A549 (cell line): Measurements from ENCODE around the gene FCER1G. TPM values are rescaled to one million over a fixed set of nuclear protein-coding genes. Genes with fewer than 3 reads are reported as not detected.
"Not testable (repeated sequence)": the region's sequence is repeated elsewhere in the genome, so short reads cannot be mapped to it uniquely, and the experiment has no call there.

Source experiments
- ATAC-seq, 2 experiments: fragments of 200-7000 bp in 1 of 2; fragments of >200 bp in 1 of 2; cut with Nextera tagmentation in 1 of 2; cut with Tn5 transposase in 1 of 2; 3 replicates each; pipeline versions ENCODE4 v1.8.0 to v1.9.1; 2018 to 2020; ENCODE audit warnings: mild to moderate bottlenecking in 1 of 2, moderate library complexity in 1 of 2
- CTCF ChIA-PET: fragments of 300-600 bp; sonication (Branson Sonifier 250); formaldehyde crosslinking; extraction: SDS; loops from one replicate; lab custom pipeline; 2021; ENCODE audit warnings: antibody characterized with exemption, inconsistent platforms; lab: Yijun Ruan, JAX
- POLR2A ChIA-PET: fragments of 350-600 bp; formaldehyde crosslinking; extraction: SDS; loops from one replicate; lab custom pipeline; 2021; ENCODE audit warnings: antibody characterized with exemption, inconsistent platforms; lab: Yijun Ruan, JAX
- DNase-seq, 2 experiments: peaks; one replicate each; pipeline versions ENCODE4 v3.0.0 to v3.0.0-alpha.2; 2011 to 2016; ENCODE audit warnings: low read depth in 1 of 2, low spot score in 1 of 2
- FAIRE-seq: peaks from 2 replicates; lab custom pipeline; 2011; peaks lifted over from hg19 to GRCh38; lab: Jason Lieb, UNC
- H3K27ac ChIP-seq, 2 experiments: fragments of >200 bp; sonication (Bioruptor Twin); formaldehyde crosslinking; 3 replicates each; pipeline ENCODE4 v1.5.1; 2016 to 2017
- H3K4me1 ChIP-seq: fragments of >200 bp; sonication (Bioruptor Twin); formaldehyde crosslinking; 3 replicates; pipeline ENCODE4 v1.6.1; 2016
- H3K4me2 ChIP-seq: fragments of >200 bp; sonication (Bioruptor Twin); formaldehyde crosslinking; 3 replicates; pipeline ENCODE4 v1.6.1; 2016
- H3K4me3 ChIP-seq: fragments of >200 bp; sonication (Bioruptor Twin); formaldehyde crosslinking; 3 replicates; pipeline ENCODE4 v1.5.1; 2016
- H3K9me3 ChIP-seq: fragments of >200 bp; sonication (Bioruptor Twin); formaldehyde crosslinking; 3 replicates; pipeline ENCODE4 v1.6.1; 2016
- BHLHE40 ChIP-seq: IDR thresholded peaks from 2 replicates; pipeline ENCODE4 v1.6.1; 2012; ENCODE audit warnings: low read depth, low read length, inconsistent platforms
- FOSB ChIP-seq: fragments of 250-450 bp; sonication (Bioruptor Pico); IDR thresholded peaks from 2 replicates; pipeline ENCODE4 v1.5.0; 2020; ENCODE audit warnings: mild to moderate bottlenecking, moderate library complexity
- HOXB5 ChIP-seq: fragments of 250-450 bp; sonication (Bioruptor Pico); IDR thresholded peaks from 2 replicates; pipeline ENCODE4 v1.5.0; 2020; ENCODE audit warnings: mild to moderate bottlenecking, moderate library complexity
- JUNB ChIP-seq: fragments of >200 bp; sonication (Bioruptor Twin); formaldehyde crosslinking; IDR thresholded peaks from 2 replicates; pipeline ENCODE4 v1.6.1; 2016
- KDM5A ChIP-seq: fragments of 200-600 bp; sonication (generic); IDR thresholded peaks from 2 replicates; pipeline ENCODE4 v1.6.1; 2016; ENCODE audit warnings: antibody characterized with exemption, mild to moderate bottlenecking
- MAFK ChIP-seq: fragments of 450-650 bp; IDR thresholded peaks from 2 replicates; pipeline ENCODE4 v1.6.1; 2014; ENCODE audit not compliant: partially characterized antibody
- PBX3 ChIP-seq: IDR thresholded peaks from 2 replicates; pipeline ENCODE4 v1.6.1; 2012
- POLR2A ChIP-seq: IDR thresholded peaks from 2 replicates; pipeline ENCODE4 v1.6.1; 2012; ENCODE audit warnings: mild to moderate bottlenecking, low read length
- RNF2 ChIP-seq: fragments of 200-600 bp; sonication (generic); IDR thresholded peaks from 2 replicates; pipeline ENCODE4 v1.6.1; 2016; ENCODE audit warnings: low read depth, mild to moderate bottlenecking, antibody characterized with exemption, moderate library complexity, borderline replicate concordance
- SMC3 ChIP-seq: fragments of >200 bp; sonication (Bioruptor Twin); formaldehyde crosslinking; IDR thresholded peaks from 3 replicates; pipeline ENCODE4 v1.6.1; 2018; ENCODE audit warnings: inconsistent platforms
- SREBF2 ChIP-seq: fragments of 450-650 bp; IDR thresholded peaks from 2 replicates; pipeline ENCODE4 v1.6.1; 2014; ENCODE audit warnings: mild to moderate bottlenecking, moderate library complexity
- ZNF302 ChIP-seq: fragments of 250-450 bp; sonication (Bioruptor Pico); IDR thresholded peaks from 2 replicates; pipeline ENCODE4 v1.9.0; 2021; ENCODE audit warnings: inconsistent platforms, mild to moderate bottlenecking, moderate library complexity
- ZSCAN20 ChIP-seq: fragments of 250-450 bp; sonication (Bioruptor Pico); IDR thresholded peaks from 2 replicates; pipeline ENCODE4 v1.8.0; 2022; ENCODE audit warnings: mild to moderate bottlenecking, moderate library complexity
- WGBS: methylation state at CpG from one replicate; pipeline ENCODE4 v1.1.6; 2017; ENCODE audit errors: missing lambda C conversion rate; 5-methylcytosine and 5-hydroxymethylcytosine counted together
- polyA plus RNA-seq, 4 experiments: library from polyadenylated mRNA; depleted of rRNA in 3 of 4; stranded (reverse); fragments of >200 nt; fragmentation: RNase III in 1 of 4; extraction: RNeasy Plus Mini Kit Qiagen cat#74134 plus additional on column Dnase treatment in 1 of 4; gene quantifications; 2 replicates in 3 of 4; 3 replicates in 1 of 4; pipeline ENCODE4 v1.2.3, GENCODE V29; 2011 to 2017
- TF ChIP-seq, protein P1 (sequence below): IDR thresholded peaks from 2 replicates; pipeline ENCODE4 v1.6.1; 2012
- TF ChIP-seq, protein P2 (sequence below): fragments of 250-450 bp; sonication (Bioruptor Pico); IDR thresholded peaks from 2 replicates; pipeline ENCODE4 v1.5.0; 2020; ENCODE audit warnings: low read depth, mild to moderate bottlenecking, moderate library complexity
- TF ChIP-seq, protein P3 (sequence below): fragments of >200 bp; sonication (Bioruptor Twin); formaldehyde crosslinking; IDR thresholded peaks from 2 replicates; pipeline ENCODE4 v1.6.1; 2016

The FCER1G gene
- polyA plus RNA-seq, 2 of the 4 experiments (the other 2 are of a cell fraction), result 0.40 TPM; not detected in 1

DNA sequence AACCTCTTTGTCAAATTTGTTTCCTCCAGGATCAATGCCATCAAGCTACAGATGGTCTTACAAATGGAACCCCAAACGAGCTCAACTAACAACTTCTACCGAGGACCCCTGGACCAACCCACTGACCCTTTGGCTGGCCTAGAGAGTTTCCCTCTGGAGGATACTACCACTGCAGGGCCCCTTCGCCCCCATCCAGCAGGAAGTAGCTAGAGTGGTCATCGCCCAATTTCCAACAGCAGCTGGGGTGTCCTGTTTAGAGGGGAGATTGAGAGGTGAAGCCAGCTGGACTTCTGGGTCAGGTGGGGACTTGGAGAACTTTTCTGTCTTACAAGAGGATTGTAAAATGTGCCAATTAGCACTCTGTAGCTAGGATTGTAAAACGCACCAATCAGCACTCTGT is 42.0 kb downstream of the FCER1G start:
- ATAC-seq, H3K4me1 ChIP-seq, DNase-seq, H3K4me2 ChIP-seq, H3K4me3 ChIP-seq, H3K27ac ChIP-seq, POLR2A ChIA-PET, FAIRE-seq: not testable (repeated sequence)
- H3K9me3 ChIP-seq, result peaks cover 13% of the 10 kb centered on the region
- TF ChIP-seq MAFK, result peak; percentile 36
- CTCF ChIA-PET, result interaction anchor here (0.9 to 8.7 kb wide), 4 partner anchors 8 to 126 kb away, joined by 3 to 46 read pairs (median 7); partner anchors contain the start of gene TOMM40L
- WGBS, result 66% methylated on average over 5 of the region's 5 CpGs

DNA sequence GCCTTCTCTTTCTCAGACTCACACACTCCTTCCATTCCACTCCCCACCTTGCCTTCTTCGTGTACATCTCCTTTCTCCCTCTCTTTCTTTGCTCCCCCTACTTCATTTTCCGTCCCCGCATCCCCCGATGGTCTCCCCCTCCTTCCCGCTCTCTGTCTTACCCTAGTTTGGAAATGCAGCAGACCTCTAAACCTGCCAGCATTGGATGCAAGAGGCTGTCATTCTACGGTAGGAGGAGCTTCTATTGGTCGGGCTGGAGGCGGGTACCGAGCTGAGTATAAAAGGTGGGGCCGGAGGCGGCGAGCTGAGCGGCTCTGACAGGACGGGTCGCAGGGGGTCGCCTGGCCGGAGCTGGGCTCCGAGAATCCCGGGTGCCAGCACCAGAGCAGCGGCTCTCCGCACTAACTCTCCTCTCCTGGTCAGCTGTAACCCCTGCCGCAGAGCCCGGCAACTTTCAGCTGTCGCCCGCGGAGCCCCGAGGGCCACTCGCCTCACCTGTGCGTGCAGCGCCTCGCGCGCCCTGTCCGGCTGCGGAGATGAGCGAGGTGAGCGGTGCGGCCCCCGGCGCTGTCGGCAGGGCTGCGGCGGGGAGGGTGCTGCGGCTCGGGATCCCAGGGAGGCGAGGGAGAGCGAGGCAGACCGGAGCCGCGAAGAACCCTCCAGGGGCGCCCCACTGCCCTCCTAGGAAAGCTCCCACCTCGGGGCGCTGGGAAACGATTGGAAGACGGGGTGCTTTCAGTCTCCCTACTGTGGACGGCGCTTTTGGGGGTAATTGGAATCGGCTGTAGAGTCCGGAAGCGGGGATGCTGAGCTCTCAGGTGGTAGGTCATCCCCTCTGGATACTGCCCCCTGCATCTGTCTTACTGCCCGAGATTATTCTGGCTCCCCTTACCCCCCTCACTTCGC is 43.6 kb downstream of the FCER1G start, which contains the start of gene PCP4L1:
Gene PCP4L1, plus strand, starts transcription at position 307 of the 906 bp plus-strand sequence. Its CDS starts 230 bp downstream, at position 537.
- CTCF ChIA-PET, result interaction anchor here (0.8 to 8.7 kb wide), 6 partner anchors 10 to 68 kb away, joined by 3 to 46 read pairs (median 4); partner anchors contain the start of gene TOMM40L
- ATAC-seq, result peak; percentile 81 to 94
- Histone ChIP-seq H3K9me3 (peaks cover 13% of the 10 kb centered on the region), H3K4me3 (peak within 1 kb of the TSS; percentile 42)
- TF ChIP-seq PBX3 (peak; percentile 89), ZSCAN20 (CRISPR knock-in tag) (no peak), POLR2A (no peak), SREBF2 (no peak), HOXB5 (no peak), RNF2 (0 out of 2 replicates have a peak, but pooled peaks have one; percentile 43)
- TF ChIP-seq, protein P1, sequence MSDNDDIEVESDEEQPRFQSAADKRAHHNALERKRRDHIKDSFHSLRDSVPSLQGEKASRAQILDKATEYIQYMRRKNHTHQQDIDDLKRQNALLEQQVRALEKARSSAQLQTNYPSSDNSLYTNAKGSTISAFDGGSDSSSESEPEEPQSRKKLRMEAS, result 0 out of 2 replicates have a peak, but pooled peaks have one; percentile 12
- TF ChIP-seq, all 56 proteins: peak for 3
- POLR2A ChIA-PET, result interaction anchor here (1.1 kb wide), 1 partner anchor 55 kb away, joined by 3 read pairs; no protein-coding TSS in a partner anchor
- DNase-seq (peak; percentile 59 to 73), FAIRE-seq (no peak)
- H3K27ac ChIP-seq, result peak within 1 kb of the TSS in 1 of 2 experiments; percentile 49; a peak in 2 of 6 replicates
- 12% methylated on average over 13 of the region's 62 CpGs for WGBS
- H3K4me1 ChIP-seq, result peaks cover 6% of the 10 kb centered on the region; the same call in 1 of the 3 replicates
- peak within 1 kb of the TSS; percentile 90 for H3K4me2 ChIP-seq

- WGBS, result 23% methylated on average over 6 of the region's 6 CpGs
- Histone ChIP-seq H3K4me3 (peak overlapping the region; percentile 42), H3K4me1 (peaks cover 6% of the 10 kb centered on the region; the same call in 1 of the 3 replicates), H3K27ac (no peak overlapping the region), H3K4me2 (peak overlapping the region; percentile 90), H3K9me3 (peaks cover 13% of the 10 kb centered on the region)
- ATAC-seq (no peak; a peak in 1 of 6 replicates), DNase-seq (no peak), FAIRE-seq (no peak)
- TF ChIP-seq, protein P2, sequence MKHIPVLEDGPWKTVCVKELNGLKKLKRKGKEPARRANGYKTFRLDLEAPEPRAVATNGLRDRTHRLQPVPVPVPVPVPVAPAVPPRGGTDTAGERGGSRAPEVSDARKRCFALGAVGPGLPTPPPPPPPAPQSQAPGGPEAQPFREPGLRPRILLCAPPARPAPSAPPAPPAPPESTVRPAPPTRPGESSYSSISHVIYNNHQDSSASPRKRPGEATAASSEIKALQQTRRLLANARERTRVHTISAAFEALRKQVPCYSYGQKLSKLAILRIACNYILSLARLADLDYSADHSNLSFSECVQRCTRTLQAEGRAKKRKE (CRISPR knock-in tag), result no peak
- TF ChIP-seq ZNF302 (CRISPR knock-in tag), result no peak
- TF ChIP-seq KDM5A, result no peak
- no peak for TF ChIP-seq SMC3
- TF ChIP-seq JUNB, result no peak
- TF ChIP-seq FOSB (CRISPR knock-in tag), result no peak
- no peak for TF ChIP-seq BHLHE40
- TF ChIP-seq, protein P3, sequence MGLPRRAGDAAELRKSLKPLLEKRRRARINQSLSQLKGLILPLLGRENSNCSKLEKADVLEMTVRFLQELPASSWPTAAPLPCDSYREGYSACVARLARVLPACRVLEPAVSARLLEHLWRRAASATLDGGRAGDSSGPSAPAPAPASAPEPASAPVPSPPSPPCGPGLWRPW, result no peak
- ChIA-PET CTCF (interaction anchor here (1.2 to 8.7 kb wide), 3 partner anchors 11 to 32 kb away, joined by 3 to 46 read pairs (median 4); partner anchors contain the start of gene TOMM40L), POLR2A (no interaction called here)
Observed at GRCh38 chr1:161259345-161259702, 44.2 kb downstream of the FCER1G start.
